ENCODE measurements around the gene PARD6B. TPM values are rescaled to one million over a fixed set of nuclear protein-coding genes. Genes with fewer than 3 reads are reported as not detected.
A peak's percentile ranks its signal among the peaks of the same experiment; 100 is the strongest.

The PARD6B gene
- total RNA-seq, 1 donor from 2014 or later: 52.2 TPM

- peak in 1 of 2 experiments; percentile 37 for DNase-seq (ENCODE audit: low spot score in 2 of 2, unreplicated experiment in 2 of 2)
- peaks cover 67% of the 10 kb centered on the region for H3K4me1 Mint-ChIP-seq
- H3K36me3 Mint-ChIP-seq: peaks cover 14% of the 10 kb centered on the region
- H3K27ac Mint-ChIP-seq: peak overlapping the region; percentile 96
- TF ChIP-seq CTCF (IDR thresholded peaks at IDR 0.05; ENCODE audit: unreplicated experiment): no peak
- H3K4me3 Mint-ChIP-seq: no peak overlapping the region
- H3K9me3 Mint-ChIP-seq: no peaks in the 10 kb centered on the region
- H3K27me3 Mint-ChIP-seq (ENCODE audit: low read depth): no peaks in the 10 kb centered on the region
Observed at GRCh38 chr20:50744143-50744792, 12.9 kb downstream of the PARD6B start.

GRCh38 chr20:50745634-50746137 is 14.3 kb downstream of the PARD6B start:
- Mint-ChIP-seq H3K36me3 (peaks cover 11% of the 10 kb centered on the region), H3K4me3 (no peak overlapping the region), H3K9me3 (no peaks in the 10 kb centered on the region), H3K27me3 (ENCODE audit: low read depth) (no peaks in the 10 kb centered on the region), H3K4me1 (peaks cover 63% of the 10 kb centered on the region), H3K27ac (peak overlapping the region; percentile 79)
- no peak for TF ChIP-seq CTCF (IDR thresholded peaks at IDR 0.05; ENCODE audit: unreplicated experiment)
- DNase-seq (ENCODE audit: low spot score in 2 of 2, unreplicated experiment in 2 of 2): peak in 1 of 2 experiments; percentile 10

DNA sequence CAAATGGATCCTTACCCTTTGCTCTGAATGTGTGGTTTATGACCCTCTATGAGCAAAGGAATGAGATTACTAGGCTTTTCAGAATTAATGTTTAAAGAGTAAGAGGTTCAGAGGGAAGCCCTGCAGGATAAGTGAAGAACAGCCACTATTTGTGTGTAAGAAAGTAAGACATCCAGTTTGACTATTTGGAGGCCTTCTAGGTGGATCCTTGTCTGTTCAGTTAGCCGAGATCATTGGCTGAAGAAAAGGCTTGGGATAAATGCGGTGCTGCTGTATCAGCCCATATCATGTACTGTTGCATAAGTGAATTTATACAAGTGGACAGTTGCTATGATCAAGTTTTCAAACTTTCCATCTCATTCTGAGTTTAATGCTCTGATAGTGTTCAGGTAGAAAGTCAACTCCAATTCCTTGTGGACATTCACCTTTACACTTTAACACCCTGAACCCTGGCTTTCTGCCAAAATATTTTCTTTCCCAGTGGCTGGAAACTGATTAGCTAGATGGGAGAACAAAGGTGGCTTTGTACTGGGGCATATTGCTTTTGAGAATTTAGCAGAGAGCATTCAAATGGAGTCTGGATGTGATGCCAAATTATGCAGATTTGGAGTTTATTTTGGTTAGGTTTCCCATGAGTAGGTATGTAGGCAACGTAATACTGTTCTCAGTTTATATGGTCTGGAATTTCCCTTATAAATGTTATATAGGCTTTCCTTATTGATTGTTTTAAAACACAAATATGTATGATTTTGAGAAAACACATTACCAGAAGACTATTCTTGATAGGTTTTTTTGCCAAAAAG is 15.0 kb downstream of the PARD6B start:
- H3K9me3 Mint-ChIP-seq: no peaks in the 10 kb centered on the region
- TF ChIP-seq CTCF (IDR thresholded peaks at IDR 0.05; ENCODE audit: unreplicated experiment): no peak
- H3K27me3 Mint-ChIP-seq (ENCODE audit: low read depth): no peaks in the 10 kb centered on the region
- H3K4me1 Mint-ChIP-seq: peaks cover 58% of the 10 kb centered on the region
- peaks cover 8% of the 10 kb centered on the region for H3K36me3 Mint-ChIP-seq
- peak in 1 of 2 experiments; percentile 11 for DNase-seq (ENCODE audit: low spot score in 2 of 2, unreplicated experiment in 2 of 2)
- H3K27ac Mint-ChIP-seq: peak overlapping the region; percentile 79
- no peak overlapping the region for H3K4me3 Mint-ChIP-seq

GRCh38 chr20:50747275-50747674 is 15.9 kb downstream of the PARD6B start:
- no peak for TF ChIP-seq CTCF (IDR thresholded peaks at IDR 0.05; ENCODE audit: unreplicated experiment)
- H3K4me3 Mint-ChIP-seq: no peak overlapping the region
- peaks cover 53% of the 10 kb centered on the region for H3K4me1 Mint-ChIP-seq
- no peaks in the 10 kb centered on the region for H3K27me3 Mint-ChIP-seq (ENCODE audit: low read depth)
- no peak for DNase-seq (ENCODE audit: low spot score in 2 of 2, unreplicated experiment in 2 of 2)
- no peaks in the 10 kb centered on the region for H3K9me3 Mint-ChIP-seq
- peaks cover 9% of the 10 kb centered on the region for H3K36me3 Mint-ChIP-seq
- H3K27ac Mint-ChIP-seq: peak overlapping the region; percentile 85

- H3K9me3 Mint-ChIP-seq: no peaks in the 10 kb centered on the region
Observed at GRCh38 chr20:50750145-50750671, 18.8 kb downstream of the PARD6B start.

More at GRCh38 chr20:50750145-50750671, 18.8 kb downstream of the PARD6B start:
- Mint-ChIP-seq H3K4me3 (no peak overlapping the region), H3K36me3 (peaks cover 10% of the 10 kb centered on the region), H3K4me1 (peaks cover 33% of the 10 kb centered on the region), H3K27ac (no peak overlapping the region), H3K27me3 (ENCODE audit: low read depth) (no peaks in the 10 kb centered on the region)
- no peak for TF ChIP-seq CTCF (IDR thresholded peaks at IDR 0.05; ENCODE audit: unreplicated experiment)
- no peak for DNase-seq (ENCODE audit: low spot score in 2 of 2, unreplicated experiment in 2 of 2)
